Mammary epithelial cell (primary cell): Measurements from ENCODE around the gene FLAD1.

Source experiments
- CTCF ChIP-seq, 2 donors: IDR thresholded peaks in 1 of 2; conservative IDR thresholded peaks in 1 of 2; 2 replicates each; pipeline ENCODE4 v1.5.1; 2011 to 2012; ENCODE audit warnings: inconsistent platforms in 2 of 2, low read length in 2 of 2, mild to moderate bottlenecking in 2 of 2, control low read depth in 1 of 2, low read depth in 1 of 2; ENCODE audit not compliant: insufficient read depth in 1 of 2; ENCODE audit errors: extremely low read depth in 1 of 2
- EZH2 ChIP-seq: IDR thresholded peaks from 2 replicates; pipeline ENCODE4 v1.6.1; 2012; ENCODE audit warnings: low read length, inconsistent platforms, borderline replicate concordance

GRCh38 chr1:155017946-155018316 is 34.8 kb downstream of the FLAD1 start:
- TF ChIP-seq CTCF (conservative IDR thresholded peaks at IDR 0.05 in 1 of 2, IDR thresholded peaks at IDR 0.05 in 1 of 2; ENCODE audit: extremely low read depth in 1 of 2, insufficient read depth in 1 of 2, low read depth in 1 of 2, low read length in 2 of 2) = no peak
- TF ChIP-seq EZH2 = no peak
